Keratinocyte (primary cell): ENCODE data around the gene HOXA6. TPM values are rescaled to one million over a fixed set of nuclear protein-coding genes. Genes with fewer than 3 reads are reported as not detected.

ENCODE experiments used
- DNase-seq: peaks from one replicate; pipeline ENCODE4 v3.0.0-alpha.2; 2011; ENCODE audit warnings: low read depth, missing footprints, low spot score
- FAIRE-seq: peaks from 2 replicates; lab custom pipeline; 2011; peaks lifted over from hg19 to GRCh38; lab: Jason Lieb, UNC
- H2AFZ ChIP-seq: 2 replicates; pipeline ENCODE4 v1.6.0; 2012; ENCODE audit warnings: low read length, control low read depth, inconsistent platforms; ENCODE audit not compliant: control insufficient read depth
- H3K27ac ChIP-seq: 2 replicates; pipeline ENCODE4 v1.5.1; 2011; ENCODE audit warnings: low read length; ENCODE audit not compliant: control insufficient read depth, insufficient read depth
- H3K27me3 ChIP-seq: 3 replicates; pipeline ENCODE4 v1.6.0; 2011; ENCODE audit warnings: low read length; ENCODE audit not compliant: control insufficient read depth, insufficient read depth; ENCODE audit errors: extremely low read depth
- H3K36me3 ChIP-seq, 2 experiments: 2 replicates in 1 of 2; 3 replicates in 1 of 2; pipeline ENCODE4 v1.5.1; 2011; ENCODE audit warnings: low read length in 2 of 2, mild to moderate bottlenecking in 1 of 2; ENCODE audit not compliant: control insufficient read depth in 2 of 2, insufficient read depth in 2 of 2; ENCODE audit errors: extremely low read depth in 1 of 2
- H3K4me1 ChIP-seq: 3 replicates; pipeline ENCODE4 v1.5.1; 2011; ENCODE audit warnings: low read length; ENCODE audit not compliant: control insufficient read depth, insufficient read depth; ENCODE audit errors: extremely low read depth
- H3K4me2 ChIP-seq: 3 replicates; pipeline ENCODE4 v1.6.0; 2011; ENCODE audit warnings: low read depth, low read length; ENCODE audit not compliant: control insufficient read depth, insufficient read depth; ENCODE audit errors: extremely low read depth
- H3K4me3 ChIP-seq, 3 experiments: fragments of 200-600 bp in 1 of 3; sonication (generic) in 1 of 3; 2 replicates in 2 of 3; 3 replicates in 1 of 3; pipeline ENCODE4 v1.5.1; 2011 to 2016; ENCODE audit warnings: low read length in 3 of 3, mild to moderate bottlenecking in 3 of 3, control low read depth in 2 of 3, inconsistent platforms in 1 of 3, low read depth in 1 of 3, mixed read lengths in 1 of 3, mixed run types in 1 of 3, moderate library complexity in 1 of 3; ENCODE audit not compliant: control insufficient read depth in 2 of 3, insufficient read depth in 2 of 3; ENCODE audit errors: extremely low read depth in 1 of 3
- H3K79me2 ChIP-seq: 2 replicates; pipeline ENCODE4 v1.6.0; 2012; ENCODE audit warnings: low read length; ENCODE audit not compliant: control insufficient read depth, insufficient read depth
- H3K9ac ChIP-seq: 3 replicates; pipeline ENCODE4 v1.6.0; 2011; ENCODE audit warnings: low read length; ENCODE audit not compliant: control insufficient read depth, insufficient read depth; ENCODE audit errors: extremely low read depth
- H3K9me1 ChIP-seq: 3 replicates; pipeline ENCODE4 v1.6.0; 2011; ENCODE audit warnings: low read length; ENCODE audit not compliant: control insufficient read depth, insufficient read depth; ENCODE audit errors: extremely low read depth
- H3K9me3 ChIP-seq: 2 replicates; pipeline ENCODE4 v1.5.1; 2012; ENCODE audit warnings: low read depth, low read length; ENCODE audit not compliant: control insufficient read depth
- H4K20me1 ChIP-seq: 3 replicates; pipeline ENCODE4 v1.6.0; 2011; ENCODE audit warnings: low read length; ENCODE audit not compliant: control insufficient read depth, insufficient read depth; ENCODE audit errors: extremely low read depth
- EZH2 ChIP-seq: IDR thresholded peaks from one replicate; pipeline ENCODE4 v1.6.1; 2012; ENCODE audit warnings: inconsistent platforms, mild to moderate bottlenecking, low read length, moderate library complexity
- dilution Hi-C: fragments of 300-500 bp; cut with MboI; formaldehyde crosslinking; loops from one replicate; pipeline ENCODE4 v1.7.0; 2020; ENCODE audit warnings: low sequenced_read_pairs; ENCODE audit not compliant: extremely low pct_ligation_motif_present
- polyA plus RNA-seq, 5 experiments: library from polyadenylated mRNA; depleted of rRNA in 3 of 5; stranded (reverse) in 3 of 5; stranded (forward) in 1 of 5; unstranded in 1 of 5; fragments of >200 nt; gene quantifications; 1 replicate in 1 of 5; 2 replicates in 3 of 5; 3 replicates in 1 of 5; pipeline versions ENCODE4 v1.2.1 to v1.2.3, GENCODE V29; 2011 to 2012; ENCODE audit warnings: missing spikeins in 2 of 5, low read depth in 1 of 5, low replicate concordance in 1 of 5
- TF ChIP-seq, protein P1 (sequence below), 3 experiments: IDR thresholded peaks in 1 of 3; conservative IDR thresholded peaks in 1 of 3; optimal IDR thresholded peaks in 1 of 3; 2 replicates in 2 of 3; 3 replicates in 1 of 3; pipeline versions ENCODE3 to v1.5.1; 2011; ENCODE audit warnings: low read length in 3 of 3, mild to moderate bottlenecking in 3 of 3, moderate library complexity in 2 of 3, control low read depth in 1 of 3, inconsistent platforms in 1 of 3; ENCODE audit not compliant: insufficient read depth in 2 of 3; ENCODE audit errors: extremely low read depth in 1 of 3

Gene HOXA6
- polyA plus RNA-seq, 1 donor (not counting 4 experiments of a cell fraction or from before 2014, with no cell fraction given): 0.54 TPM

DNA sequence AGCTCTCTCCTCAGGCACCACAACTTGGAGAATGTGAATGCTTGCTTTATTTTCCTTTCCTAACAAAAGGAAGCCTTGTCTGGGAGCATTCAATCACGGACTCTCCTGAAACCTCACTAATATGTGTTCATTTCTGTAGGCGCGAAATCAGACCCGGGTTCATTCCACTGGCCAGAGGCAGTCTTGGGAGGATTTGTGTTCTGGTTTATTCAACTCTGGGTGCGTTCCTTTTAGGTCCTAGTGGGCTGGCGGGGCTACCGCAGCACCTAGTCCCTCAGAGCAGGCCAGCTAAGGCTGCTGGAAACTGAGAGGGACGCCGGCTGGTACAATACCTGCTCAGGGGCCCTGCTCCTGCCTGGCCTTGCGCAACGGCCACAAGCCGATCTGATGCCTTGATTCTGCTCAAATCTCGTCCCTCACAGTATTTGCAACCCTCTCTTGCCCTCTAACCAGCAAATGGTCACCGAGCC lies 24.5 kb downstream of the HOXA6 start:
- Histone ChIP-seq H4K20me1 (no peaks in the 10 kb centered on the region), H3K9me3 (no peaks in the 10 kb centered on the region), H3K4me1 (no peaks in the 10 kb centered on the region), H3K9ac (peak overlapping the region; percentile 42), H3K4me3 (no peak overlapping the region), H3K79me2 (no peaks in the 10 kb centered on the region), H3K27me3 (no peaks in the 10 kb centered on the region), H3K4me2 (peak overlapping the region; percentile 38), H2AFZ (no peak overlapping the region), H3K9me1 (no peaks in the 10 kb centered on the region), H3K36me3 (peaks cover 0 to 4% of the 10 kb centered on the region in 2 experiments), H3K27ac (no peak overlapping the region)
- TF ChIP-seq, protein P1, sequence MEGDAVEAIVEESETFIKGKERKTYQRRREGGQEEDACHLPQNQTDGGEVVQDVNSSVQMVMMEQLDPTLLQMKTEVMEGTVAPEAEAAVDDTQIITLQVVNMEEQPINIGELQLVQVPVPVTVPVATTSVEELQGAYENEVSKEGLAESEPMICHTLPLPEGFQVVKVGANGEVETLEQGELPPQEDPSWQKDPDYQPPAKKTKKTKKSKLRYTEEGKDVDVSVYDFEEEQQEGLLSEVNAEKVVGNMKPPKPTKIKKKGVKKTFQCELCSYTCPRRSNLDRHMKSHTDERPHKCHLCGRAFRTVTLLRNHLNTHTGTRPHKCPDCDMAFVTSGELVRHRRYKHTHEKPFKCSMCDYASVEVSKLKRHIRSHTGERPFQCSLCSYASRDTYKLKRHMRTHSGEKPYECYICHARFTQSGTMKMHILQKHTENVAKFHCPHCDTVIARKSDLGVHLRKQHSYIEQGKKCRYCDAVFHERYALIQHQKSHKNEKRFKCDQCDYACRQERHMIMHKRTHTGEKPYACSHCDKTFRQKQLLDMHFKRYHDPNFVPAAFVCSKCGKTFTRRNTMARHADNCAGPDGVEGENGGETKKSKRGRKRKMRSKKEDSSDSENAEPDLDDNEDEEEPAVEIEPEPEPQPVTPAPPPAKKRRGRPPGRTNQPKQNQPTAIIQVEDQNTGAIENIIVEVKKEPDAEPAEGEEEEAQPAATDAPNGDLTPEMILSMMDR (optimal IDR thresholded peaks at IDR 0.05 in 1 of 3, IDR thresholded peaks at IDR 0.05 in 1 of 3, conservative IDR thresholded peaks at IDR 0.05 in 1 of 3; ENCODE audit: extremely low read depth in 1 of 3, insufficient read depth in 2 of 3, low read length in 3 of 3): no peak
- TF ChIP-seq EZH2: no peak
- DNase-seq (no peak), FAIRE-seq (no peak)
- dilution Hi-C loops: no loop called here

DNA sequence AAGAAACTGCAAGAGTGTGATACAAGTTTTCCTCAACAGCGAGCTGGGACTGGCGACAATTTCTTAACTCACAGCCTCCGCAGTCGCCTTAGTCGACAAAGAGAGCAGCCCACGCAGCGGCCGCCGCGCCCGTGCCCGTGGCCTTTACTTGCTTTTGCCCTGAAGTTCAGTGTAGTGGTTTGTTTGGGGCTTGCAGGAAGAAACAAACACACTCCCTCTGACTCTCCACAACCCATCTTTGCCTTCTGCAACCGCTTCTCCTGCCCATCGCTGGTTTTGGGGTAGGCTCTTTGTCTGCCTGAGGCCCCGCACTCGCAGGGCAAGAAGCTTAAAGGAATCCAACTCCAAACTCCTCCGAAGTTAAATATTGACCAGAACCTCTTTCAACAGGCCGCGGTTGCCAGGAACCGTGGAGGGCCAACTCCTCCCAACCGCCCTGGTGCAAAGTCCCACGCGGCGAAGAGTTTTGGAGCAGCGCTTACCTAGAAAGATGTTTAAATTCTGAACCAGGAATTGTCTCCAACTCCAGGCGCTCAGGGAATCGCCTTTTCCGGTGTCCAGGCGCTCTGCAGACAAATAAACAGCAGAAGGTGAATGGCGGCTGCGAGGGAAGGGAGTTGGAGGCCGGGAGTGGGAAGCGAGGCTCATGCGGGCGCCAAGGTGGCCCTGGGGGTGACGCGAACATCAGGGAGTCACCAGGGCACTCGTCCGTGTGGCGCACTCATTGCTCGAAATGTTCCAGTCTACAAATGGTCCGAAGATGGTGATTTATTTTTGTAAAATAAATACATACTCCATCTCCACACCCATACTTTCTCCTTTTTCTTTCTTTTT lies 25.3 kb downstream of the HOXA6 start:
- FAIRE-seq (no peak), DNase-seq (no peak)
- Histone ChIP-seq H3K9ac (peak overlapping the region; percentile 29), H3K4me3 (peak overlapping the region in 2 of 3 experiments; percentile 13 to 35), H3K9me1 (no peaks in the 10 kb centered on the region), H4K20me1 (no peaks in the 10 kb centered on the region), H2AFZ (no peak overlapping the region), H3K4me2 (peak overlapping the region; percentile 24), H3K79me2 (peaks cover 2% of the 10 kb centered on the region), H3K9me3 (no peaks in the 10 kb centered on the region), H3K4me1 (no peaks in the 10 kb centered on the region), H3K27me3 (no peaks in the 10 kb centered on the region), H3K27ac (peak overlapping the region; percentile 4), H3K36me3 (peaks cover 1 to 4% of the 10 kb centered on the region in 2 experiments)
- dilution Hi-C loops: no loop called here
- TF ChIP-seq, protein P1 (optimal IDR thresholded peaks at IDR 0.05 in 1 of 3, IDR thresholded peaks at IDR 0.05 in 1 of 3, conservative IDR thresholded peaks at IDR 0.05 in 1 of 3; ENCODE audit: extremely low read depth in 1 of 3, insufficient read depth in 2 of 3, low read length in 3 of 3): no peak
- TF ChIP-seq EZH2: no peak
